ENCODE results near the gene KRT6C.
"Not testable (repeated sequence)": the region's sequence is repeated elsewhere in the genome, so short reads cannot be mapped to it uniquely, and the experiment has no call there.

Gene KRT6C

GRCh38 chr12:52474212-52474611 lies 607 bp upstream of the KRT6C start:
- Histone ChIP-seq H3K36me3 (ENCODE audit: control insufficient read depth, insufficient read depth, low read length) (no peaks in the 10 kb centered on the region), H3K4me3 (ENCODE audit: low read length) (no peak overlapping the region), H3K27ac (ENCODE audit: low read depth, low read length) (no peak overlapping the region), H3K9ac (ENCODE audit: low read length) (no peak overlapping the region), H3K4me1 (ENCODE audit: control insufficient read depth, insufficient read depth, low read length) (no peaks in the 10 kb centered on the region), H3K27me3 (ENCODE audit: control insufficient read depth, insufficient read depth, low read length) (no peaks in the 10 kb centered on the region)

- no peaks in the 10 kb centered on the region for H3K4me1 ChIP-seq (ENCODE audit: control insufficient read depth, insufficient read depth, low read length)
- no peaks in the 10 kb centered on the region for H3K36me3 ChIP-seq (ENCODE audit: control insufficient read depth, insufficient read depth, low read length)
- no peak overlapping the region for H3K4me3 ChIP-seq (ENCODE audit: low read length)
- no peak overlapping the region for H3K9ac ChIP-seq (ENCODE audit: low read length)
- no peaks in the 10 kb centered on the region for H3K27me3 ChIP-seq (ENCODE audit: control insufficient read depth, insufficient read depth, low read length)
- H3K27ac ChIP-seq (ENCODE audit: low read depth, low read length): no peak overlapping the region
Observed at GRCh38 chr12:52469853-52470252, 3.8 kb downstream of the KRT6C start.

GRCh38 chr12:52464897-52465296 lies 8.7 kb downstream of the KRT6C start:
- no peaks in the 10 kb centered on the region for H3K36me3 ChIP-seq (ENCODE audit: control insufficient read depth, insufficient read depth, low read length)
- H3K4me1 ChIP-seq (ENCODE audit: control insufficient read depth, insufficient read depth, low read length): peaks cover 4% of the 10 kb centered on the region
- no peak overlapping the region for H3K27ac ChIP-seq (ENCODE audit: low read depth, low read length)
- no peak overlapping the region for H3K9ac ChIP-seq (ENCODE audit: low read length)
- H3K27me3 ChIP-seq (ENCODE audit: control insufficient read depth, insufficient read depth, low read length): no peaks in the 10 kb centered on the region
- H3K4me3 ChIP-seq (ENCODE audit: low read length): no peak overlapping the region

GRCh38 chr12:52461693-52462092 lies 11.9 kb downstream of the KRT6C start:
- Histone ChIP-seq H3K9ac (ENCODE audit: low read length) (no peak overlapping the region), H3K36me3 (ENCODE audit: control insufficient read depth, insufficient read depth, low read length) (no peaks in the 10 kb centered on the region), H3K4me3 (ENCODE audit: low read length) (no peak overlapping the region), H3K27ac (ENCODE audit: low read depth, low read length) (no peak overlapping the region), H3K27me3 (ENCODE audit: control insufficient read depth, insufficient read depth, low read length) (no peaks in the 10 kb centered on the region), H3K4me1 (ENCODE audit: control insufficient read depth, insufficient read depth, low read length) (peaks cover 4% of the 10 kb centered on the region)

- Histone ChIP-seq H3K36me3 (ENCODE audit: control insufficient read depth, insufficient read depth, low read length) (no peaks in the 10 kb centered on the region), H3K27me3 (ENCODE audit: control insufficient read depth, insufficient read depth, low read length) (no peaks in the 10 kb centered on the region), H3K27ac (ENCODE audit: low read depth, low read length) (no peak overlapping the region), H3K4me1 (ENCODE audit: control insufficient read depth, insufficient read depth, low read length) (no peaks in the 10 kb centered on the region), H3K4me3 (ENCODE audit: low read length) (no peak overlapping the region), H3K9ac (ENCODE audit: low read length) (no peak overlapping the region)
Observed at GRCh38 chr12:52458861-52459260, 14.7 kb downstream of the KRT6C start.

GRCh38 chr12:52455821-52456220 lies 17.8 kb downstream of the KRT6C start:
- Histone ChIP-seq H3K27ac (ENCODE audit: low read depth, low read length) (no peak overlapping the region), H3K27me3 (ENCODE audit: control insufficient read depth, insufficient read depth, low read length) (no peaks in the 10 kb centered on the region), H3K4me1 (ENCODE audit: control insufficient read depth, insufficient read depth, low read length) (no peaks in the 10 kb centered on the region), H3K36me3 (ENCODE audit: control insufficient read depth, insufficient read depth, low read length) (no peaks in the 10 kb centered on the region), H3K4me3 (ENCODE audit: low read length) (no peak overlapping the region), H3K9ac (ENCODE audit: low read length) (no peak overlapping the region)

- H3K27me3 ChIP-seq (ENCODE audit: control insufficient read depth, insufficient read depth, low read length): no peaks in the 10 kb centered on the region
- H3K36me3 ChIP-seq (ENCODE audit: control insufficient read depth, insufficient read depth, low read length): no peaks in the 10 kb centered on the region
- H3K27ac ChIP-seq (ENCODE audit: low read depth, low read length): no peak overlapping the region
- H3K4me3 ChIP-seq (ENCODE audit: low read length): no peak overlapping the region
- H3K9ac ChIP-seq (ENCODE audit: low read length): no peak overlapping the region
- H3K4me1 ChIP-seq (ENCODE audit: control insufficient read depth, insufficient read depth, low read length): no peaks in the 10 kb centered on the region
Observed at GRCh38 chr12:52454411-52455201, 19.0 kb downstream of the KRT6C start.

DNA sequence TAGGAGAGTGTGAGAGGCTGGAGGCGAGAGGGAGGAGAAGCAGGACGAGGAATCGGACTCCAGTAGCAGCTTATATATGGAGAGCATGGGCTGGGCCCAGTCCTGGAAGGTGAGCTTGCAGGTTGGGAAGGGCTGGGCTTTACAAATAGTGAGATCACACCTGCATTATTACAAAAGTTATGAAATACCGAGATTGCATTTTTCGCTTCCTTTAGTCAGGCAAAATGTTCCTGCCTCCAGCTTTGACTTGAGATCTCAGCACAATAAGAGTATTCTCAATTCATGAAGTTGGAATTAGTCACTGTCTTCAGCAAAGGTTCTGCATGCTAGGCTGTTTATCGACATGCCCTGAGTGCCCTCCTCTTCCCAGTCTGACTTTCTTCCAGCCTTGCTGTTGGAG lies 21.5 kb downstream of the KRT6C start, which contains the start of gene KRT6B:
Gene KRT6B (minus strand): TSS at position 46 of the 400 bp plus-strand sequence. CDS start 68 bp downstream, outside the sequence.
- Histone ChIP-seq H3K36me3 (ENCODE audit: control insufficient read depth, insufficient read depth, low read length) (no peaks in the 10 kb centered on the region), H3K27ac (ENCODE audit: low read depth, low read length) (no peak within 1 kb of the TSS), H3K4me1 (ENCODE audit: control insufficient read depth, insufficient read depth, low read length) (no peaks in the 10 kb centered on the region), H3K9ac (ENCODE audit: low read length) (no peak within 1 kb of the TSS), H3K4me3 (ENCODE audit: low read length) (no peak within 1 kb of the TSS), H3K27me3 (ENCODE audit: control insufficient read depth, insufficient read depth, low read length) (no peaks in the 10 kb centered on the region)

DNA sequence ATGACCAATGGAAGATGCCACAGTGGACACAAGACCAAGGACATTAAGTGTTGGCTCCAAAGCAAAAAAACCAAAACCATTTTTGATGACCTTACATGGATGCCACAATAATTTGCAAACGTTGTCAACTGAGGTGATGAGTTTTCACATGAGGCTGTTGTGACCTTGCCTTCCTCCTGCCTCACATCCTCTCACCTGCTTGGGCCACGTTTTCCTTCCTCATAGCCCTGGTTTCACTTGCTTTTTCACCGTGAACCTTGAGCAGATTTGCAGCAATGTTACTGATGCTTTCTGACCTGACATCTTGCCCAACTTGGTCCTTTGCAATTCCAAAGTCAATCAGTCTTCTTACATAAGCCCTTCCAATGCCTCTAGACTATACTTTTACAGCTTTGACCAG lies 25.4 kb downstream of the KRT6C start:
- Histone ChIP-seq H3K27ac (ENCODE audit: low read depth, low read length) (no peak overlapping the region), H3K27me3 (ENCODE audit: control insufficient read depth, insufficient read depth, low read length) (no peaks in the 10 kb centered on the region), H3K4me1 (ENCODE audit: control insufficient read depth, insufficient read depth, low read length) (no peaks in the 10 kb centered on the region), H3K4me3 (ENCODE audit: low read length) (no peak overlapping the region), H3K36me3 (ENCODE audit: control insufficient read depth, insufficient read depth, low read length) (no peaks in the 10 kb centered on the region), H3K9ac (ENCODE audit: low read length) (no peak overlapping the region)

DNA sequence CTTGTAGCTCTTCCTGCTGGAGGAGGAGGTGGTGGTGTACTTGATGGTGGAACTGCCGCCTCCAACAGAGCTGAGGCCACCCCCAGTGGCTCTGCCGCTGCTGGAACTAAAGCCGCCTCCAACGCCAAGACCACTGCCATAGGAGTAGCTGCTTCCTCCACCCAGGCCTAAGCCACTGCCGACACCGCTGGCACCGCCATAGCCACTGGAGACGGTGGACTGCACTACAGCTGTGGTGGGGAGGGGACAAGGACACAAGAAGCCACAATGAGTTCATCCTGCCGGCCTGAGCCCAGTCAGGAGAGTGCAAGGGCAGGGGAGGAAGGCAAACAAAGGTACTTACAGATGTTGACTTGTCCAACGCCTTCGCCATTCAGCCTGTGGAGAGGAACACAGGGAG lies 26.4 kb downstream of the KRT6C start:
- H3K9ac ChIP-seq (ENCODE audit: low read length); H3K4me3 ChIP-seq (ENCODE audit: low read length); H3K27me3 ChIP-seq (ENCODE audit: control insufficient read depth, insufficient read depth, low read length); H3K36me3 ChIP-seq (ENCODE audit: control insufficient read depth, insufficient read depth, low read length); H3K27ac ChIP-seq (ENCODE audit: low read depth, low read length); H3K4me1 ChIP-seq (ENCODE audit: control insufficient read depth, insufficient read depth, low read length): not testable (repeated sequence)

DNA sequence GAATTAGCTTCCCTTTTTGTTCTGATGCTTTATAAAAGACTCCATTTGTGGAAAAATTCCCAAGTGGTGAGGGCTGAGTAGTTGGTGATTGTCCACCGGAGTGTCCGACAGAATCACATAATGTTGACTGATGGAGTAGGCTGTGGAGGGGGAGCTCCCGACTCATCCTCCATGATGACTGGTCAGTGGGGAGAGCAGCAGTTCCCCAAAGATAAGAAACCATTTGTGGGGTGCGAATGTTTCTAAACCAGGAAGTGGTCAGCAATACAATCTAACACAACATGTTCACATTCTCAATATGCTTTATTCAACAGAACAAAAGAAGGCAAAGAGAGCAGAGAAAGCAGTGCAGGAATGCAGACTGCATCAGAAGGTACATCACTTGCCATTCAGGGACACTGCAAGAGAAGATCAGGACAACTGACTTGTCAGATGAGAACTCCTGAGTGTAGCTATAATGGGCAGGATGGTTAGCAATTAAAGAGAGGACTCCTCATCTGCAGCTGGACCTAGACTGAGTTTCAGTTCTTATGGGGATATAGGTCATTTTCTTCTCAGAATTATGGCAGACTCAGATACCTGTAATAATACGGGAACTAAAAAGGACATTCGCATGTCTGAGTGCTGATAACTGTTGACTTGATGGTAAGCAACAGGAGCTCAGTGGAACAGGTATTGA lies 27.1 kb downstream of the KRT6C start:
- no peaks in the 10 kb centered on the region for H3K4me1 ChIP-seq (ENCODE audit: control insufficient read depth, insufficient read depth, low read length)
- H3K36me3 ChIP-seq (ENCODE audit: control insufficient read depth, insufficient read depth, low read length): no peaks in the 10 kb centered on the region
- no peak overlapping the region for H3K9ac ChIP-seq (ENCODE audit: low read length)
- no peak overlapping the region for H3K4me3 ChIP-seq (ENCODE audit: low read length)
- no peaks in the 10 kb centered on the region for H3K27me3 ChIP-seq (ENCODE audit: control insufficient read depth, insufficient read depth, low read length)
- no peak overlapping the region for H3K27ac ChIP-seq (ENCODE audit: low read depth, low read length)

GRCh38 chr12:52445876-52446275 lies 27.7 kb downstream of the KRT6C start:
- no peaks in the 10 kb centered on the region for H3K27me3 ChIP-seq (ENCODE audit: control insufficient read depth, insufficient read depth, low read length)
- H3K4me3 ChIP-seq (ENCODE audit: low read length): no peak overlapping the region
- no peaks in the 10 kb centered on the region for H3K36me3 ChIP-seq (ENCODE audit: control insufficient read depth, insufficient read depth, low read length)
- no peaks in the 10 kb centered on the region for H3K4me1 ChIP-seq (ENCODE audit: control insufficient read depth, insufficient read depth, low read length)
- H3K9ac ChIP-seq (ENCODE audit: low read length): no peak overlapping the region
- no peak overlapping the region for H3K27ac ChIP-seq (ENCODE audit: low read depth, low read length)
